Posterior vena cava (tissue), 2 donors: Measurements from ENCODE around the gene SPDEF. TPM values are rescaled to one million over a fixed set of nuclear protein-coding genes. Genes with fewer than 3 reads are reported as not detected.

Experiments used
- DNase-seq: peaks from one replicate; pipeline ENCODE4 v3.0.0-alpha.2; 2020; ENCODE audit warnings: low spot score
- intact Hi-C, 2 donors: fragments of 100-400 bp; cut with DNase I; formaldehyde crosslinking; loops; one replicate each; pipeline versions ENCODE4 v1.14.1 to v1.14.2; 2022 to 2023
- total RNA-seq, 2 donors: library from RNA; stranded (reverse); fragmentation: NEBNext Ultra II Directional; extraction: Animal tissue kit (Norgen Biotek cat#: 25700); gene quantifications; one replicate each; pipeline ENCODE4 v1.2.1, GENCODE V29; 2021
- donor health status: DM: yes; HTN: yes; CAD: no.
- donor health status: DM: yes; HTN: yes; CAD: no.

Gene SPDEF
- total RNA-seq, 2 donors from 2014 or later: not detected

- intact Hi-C loops: no loop called here
These were observed 33.4 kb downstream of the SPDEF start for GRCh38 chr6:34522761-34523160.

GRCh38 chr6:34521463-34522285 lies 34.5 kb downstream of the SPDEF start:
- DNase-seq: peak; percentile 52
- intact Hi-C loops: no loop called here

More at GRCh38 chr6:34522761-34523160, 33.4 kb downstream of the SPDEF start:
- peak; percentile 37 for DNase-seq

GRCh38 chr6:34520645-34521462 lies 35.3 kb downstream of the SPDEF start:
- peak; percentile 74 for DNase-seq
- intact Hi-C loops: no loop called here

GRCh38 chr6:34519971-34520644 lies 36.0 kb downstream of the SPDEF start:
- intact Hi-C loops: no loop called here
- DNase-seq: peak; percentile 72

- peak; percentile 35 for DNase-seq
- intact Hi-C loops: no loop called here
These were observed 37.3 kb downstream of the SPDEF start for GRCh38 chr6:34518669-34519365.

- peak; percentile 69 for DNase-seq
- intact Hi-C loops: no loop called here
These were observed 38.2 kb downstream of the SPDEF start for GRCh38 chr6:34517966-34518365.

GRCh38 chr6:34517461-34517881 lies 38.7 kb downstream of the SPDEF start:
- intact Hi-C loops: no loop called here
- DNase-seq: peak; percentile 58

- intact Hi-C loops: no loop called here
- peak; percentile 68 for DNase-seq
These were observed 39.5 kb downstream of the SPDEF start for GRCh38 chr6:34516391-34517324.

- intact Hi-C loops: no loop called here
- DNase-seq: peak; percentile 69
These were observed 40.4 kb downstream of the SPDEF start for GRCh38 chr6:34515473-34516387.

GRCh38 chr6:34514593-34515472 lies 41.3 kb downstream of the SPDEF start:
- intact Hi-C loops: no loop called here
- peak; percentile 74 for DNase-seq

GRCh38 chr6:34514112-34514511 lies 42.0 kb downstream of the SPDEF start:
- DNase-seq: peak; percentile 48
- intact Hi-C loops: no loop called here

GRCh38 chr6:34513646-34514045 lies 42.5 kb downstream of the SPDEF start:
- intact Hi-C loops: no loop called here

GRCh38 chr6:34512738-34513115 lies 43.4 kb downstream of the SPDEF start:
- intact Hi-C loops: no loop called here
- peak; percentile 38 for DNase-seq

More at GRCh38 chr6:34513646-34514045, 42.5 kb downstream of the SPDEF start:
- DNase-seq: peak; percentile 18

- intact Hi-C loops: no loop called here
- DNase-seq: peak; percentile 53
These were observed 44.0 kb downstream of the SPDEF start for GRCh38 chr6:34511915-34512737.

- intact Hi-C loops: no loop called here
- peak; percentile 34 for DNase-seq
These were observed 44.8 kb downstream of the SPDEF start for GRCh38 chr6:34511214-34511914.
